ENCODE results near the gene F8.

The F8 gene

DNA sequence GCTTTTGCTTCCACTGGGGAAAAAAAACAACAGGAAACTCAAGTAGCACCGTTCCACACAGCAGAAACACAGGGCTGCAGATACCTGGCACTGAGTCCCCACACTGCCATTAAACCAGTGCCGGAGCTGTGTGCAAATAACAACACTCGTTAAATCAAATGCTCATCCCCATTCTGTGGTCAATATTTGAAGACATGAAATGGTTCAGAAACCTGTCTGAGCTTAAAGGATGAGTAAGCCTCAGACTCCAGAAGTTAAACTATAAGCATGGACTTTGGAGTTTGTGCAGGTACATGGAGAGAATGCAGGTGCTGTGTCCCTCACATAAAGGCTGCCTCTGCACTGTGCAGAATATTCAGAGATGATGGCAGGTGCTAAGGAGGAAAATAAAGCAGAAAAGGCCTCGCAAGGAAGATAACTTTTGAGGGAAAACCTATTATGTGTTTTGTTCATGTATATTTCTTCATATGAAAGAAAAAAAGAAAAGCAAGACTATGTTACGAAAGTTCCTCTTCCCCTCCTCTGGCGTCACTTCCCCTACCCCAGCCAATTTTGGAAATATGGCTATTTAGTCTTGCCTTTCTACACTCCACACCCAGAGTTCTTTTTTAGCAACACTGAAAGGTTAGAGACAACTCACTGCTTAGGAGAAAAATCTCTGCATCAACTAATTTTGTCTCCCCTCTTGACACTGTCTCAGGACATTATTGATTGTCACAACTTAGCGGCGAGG lies 221.9 kb downstream of the F8 start:
- H3K36me3 ChIP-seq (ENCODE audit: insufficient read depth, low read length), result no peaks in the 10 kb centered on the region
- no peak overlapping the region for H2AFZ ChIP-seq (ENCODE audit: low read length)
- peak overlapping the region; percentile 76 for H3K4me2 ChIP-seq (ENCODE audit: low read depth, low read length, poor library complexity, severe bottlenecking)
- H3K9me2 ChIP-seq (replicated peaks; ENCODE audit: low read depth, low read length), result no peaks in the 10 kb centered on the region
- H3K79me2 ChIP-seq (ENCODE audit: insufficient read depth, low read length), result peaks cover 29% of the 10 kb centered on the region; the same call in 1 of the 2 replicates
- H4K20me1 ChIP-seq (ENCODE audit: insufficient read depth, low read length, poor library complexity, severe bottlenecking), result no peaks in the 10 kb centered on the region
- no peaks in the 10 kb centered on the region; the same call in 1 of the 2 replicates for H3F3A ChIP-seq (ENCODE audit: low read depth)
- peaks cover 54% of the 10 kb centered on the region for H3K4me1 ChIP-seq (ENCODE audit: insufficient read depth, low read length, poor library complexity, severe bottlenecking)
- H3K27me3 ChIP-seq (ENCODE audit: insufficient read depth, low read length, poor library complexity, severe bottlenecking), result no peaks in the 10 kb centered on the region
- peak overlapping the region; percentile 67 for H3K4me3 ChIP-seq (ENCODE audit: low read length, poor library complexity, severe bottlenecking)
- no peak for TF ChIP-seq EZH2phosphoT487 (IDR thresholded peaks at IDR 0.05; ENCODE audit: borderline replicate concordance)
- TF ChIP-seq, protein P1, sequence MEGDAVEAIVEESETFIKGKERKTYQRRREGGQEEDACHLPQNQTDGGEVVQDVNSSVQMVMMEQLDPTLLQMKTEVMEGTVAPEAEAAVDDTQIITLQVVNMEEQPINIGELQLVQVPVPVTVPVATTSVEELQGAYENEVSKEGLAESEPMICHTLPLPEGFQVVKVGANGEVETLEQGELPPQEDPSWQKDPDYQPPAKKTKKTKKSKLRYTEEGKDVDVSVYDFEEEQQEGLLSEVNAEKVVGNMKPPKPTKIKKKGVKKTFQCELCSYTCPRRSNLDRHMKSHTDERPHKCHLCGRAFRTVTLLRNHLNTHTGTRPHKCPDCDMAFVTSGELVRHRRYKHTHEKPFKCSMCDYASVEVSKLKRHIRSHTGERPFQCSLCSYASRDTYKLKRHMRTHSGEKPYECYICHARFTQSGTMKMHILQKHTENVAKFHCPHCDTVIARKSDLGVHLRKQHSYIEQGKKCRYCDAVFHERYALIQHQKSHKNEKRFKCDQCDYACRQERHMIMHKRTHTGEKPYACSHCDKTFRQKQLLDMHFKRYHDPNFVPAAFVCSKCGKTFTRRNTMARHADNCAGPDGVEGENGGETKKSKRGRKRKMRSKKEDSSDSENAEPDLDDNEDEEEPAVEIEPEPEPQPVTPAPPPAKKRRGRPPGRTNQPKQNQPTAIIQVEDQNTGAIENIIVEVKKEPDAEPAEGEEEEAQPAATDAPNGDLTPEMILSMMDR (conservative IDR thresholded peaks at IDR 0.05; ENCODE audit: low read length), result no peak
- H3K9ac ChIP-seq (ENCODE audit: low read depth, low read length, poor library complexity, severe bottlenecking), result peak overlapping the region; percentile 62
- no peaks in the 10 kb centered on the region for H3K9me3 ChIP-seq (ENCODE audit: insufficient read depth, low read depth, low read length)

DNA sequence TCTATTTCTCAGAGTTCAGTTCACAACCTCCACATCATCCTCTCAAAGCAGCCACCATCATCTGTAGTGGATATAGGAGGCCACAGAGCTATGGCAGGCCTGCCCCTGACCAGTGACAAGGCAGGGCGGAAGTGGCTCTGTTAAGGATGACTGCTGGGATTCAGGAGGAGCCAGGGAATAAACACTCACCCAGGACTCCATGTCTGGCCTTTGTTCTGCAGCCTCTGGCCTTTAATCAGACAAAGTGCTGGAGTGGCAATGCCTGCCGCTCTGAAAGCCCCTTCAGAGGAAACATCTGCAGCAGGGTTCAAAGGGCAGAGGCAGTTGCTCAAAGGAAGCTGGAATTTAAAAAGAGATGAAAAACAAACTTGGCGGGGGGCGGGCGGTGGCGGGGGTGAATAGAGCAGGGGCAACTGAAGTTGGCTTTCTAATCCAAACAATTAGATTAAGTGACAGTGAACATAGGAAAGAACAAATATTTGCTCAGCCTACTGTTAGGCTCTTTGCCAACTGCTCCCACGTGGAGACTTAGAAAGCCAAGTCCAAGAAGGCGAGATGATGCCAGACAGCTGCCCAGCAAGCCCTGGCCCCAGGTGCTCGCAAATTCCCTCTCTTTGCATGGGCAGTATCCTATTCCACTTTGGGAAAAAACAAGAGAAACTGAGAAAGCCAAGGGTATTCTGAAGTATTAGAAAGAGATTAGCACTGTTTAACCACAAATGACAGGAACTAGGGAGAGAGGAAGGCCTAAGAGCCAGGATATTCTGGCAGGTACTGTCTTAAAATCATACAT lies 222.8 kb downstream of the F8 start:
- H3K9me3 ChIP-seq (ENCODE audit: insufficient read depth, low read depth, low read length), result no peaks in the 10 kb centered on the region
- H3K4me2 ChIP-seq (ENCODE audit: low read depth, low read length, poor library complexity, severe bottlenecking), result peak overlapping the region; percentile 76
- H3K4me1 ChIP-seq (ENCODE audit: insufficient read depth, low read length, poor library complexity, severe bottlenecking), result peaks cover 54% of the 10 kb centered on the region
- H3K36me3 ChIP-seq (ENCODE audit: insufficient read depth, low read length), result no peaks in the 10 kb centered on the region
- H3K79me2 ChIP-seq (ENCODE audit: insufficient read depth, low read length), result peaks cover 29% of the 10 kb centered on the region; the same call in 1 of the 2 replicates
- no peaks in the 10 kb centered on the region for H4K20me1 ChIP-seq (ENCODE audit: insufficient read depth, low read length, poor library complexity, severe bottlenecking)
- H2AFZ ChIP-seq (ENCODE audit: low read length), result peak overlapping the region; percentile 41; the same call in 1 of the 2 replicates
- H3K9me2 ChIP-seq (replicated peaks; ENCODE audit: low read depth, low read length), result no peaks in the 10 kb centered on the region
- no peaks in the 10 kb centered on the region; the same call in 1 of the 2 replicates for H3F3A ChIP-seq (ENCODE audit: low read depth)
- H3K4me3 ChIP-seq (ENCODE audit: low read length, poor library complexity, severe bottlenecking), result peak overlapping the region; percentile 67
- H3K27me3 ChIP-seq (ENCODE audit: insufficient read depth, low read length, poor library complexity, severe bottlenecking), result no peaks in the 10 kb centered on the region
- H3K9ac ChIP-seq (ENCODE audit: low read depth, low read length, poor library complexity, severe bottlenecking), result peak overlapping the region; percentile 62
- no peak for TF ChIP-seq EZH2phosphoT487 (IDR thresholded peaks at IDR 0.05; ENCODE audit: borderline replicate concordance)
- TF ChIP-seq, protein P1 (conservative IDR thresholded peaks at IDR 0.05; ENCODE audit: low read length), result no peak

- peaks cover 34% of the 10 kb centered on the region for H3K4me1 ChIP-seq (ENCODE audit: insufficient read depth, low read length, poor library complexity, severe bottlenecking)
- TF ChIP-seq EZH2phosphoT487 (IDR thresholded peaks at IDR 0.05; ENCODE audit: borderline replicate concordance), result no peak
- TF ChIP-seq, protein P1 (conservative IDR thresholded peaks at IDR 0.05; ENCODE audit: low read length), result no peak
- no peaks in the 10 kb centered on the region for H3F3A ChIP-seq (ENCODE audit: low read depth)
- H2AFZ ChIP-seq (ENCODE audit: low read length), result no peak overlapping the region
- no peak overlapping the region for H3K9ac ChIP-seq (ENCODE audit: low read depth, low read length, poor library complexity, severe bottlenecking)
- H3K9me3 ChIP-seq (ENCODE audit: insufficient read depth, low read depth, low read length), result no peaks in the 10 kb centered on the region
- no peaks in the 10 kb centered on the region for H3K36me3 ChIP-seq (ENCODE audit: insufficient read depth, low read length)
- no peaks in the 10 kb centered on the region for H4K20me1 ChIP-seq (ENCODE audit: insufficient read depth, low read length, poor library complexity, severe bottlenecking)
- H3K4me2 ChIP-seq (ENCODE audit: low read depth, low read length, poor library complexity, severe bottlenecking), result peak overlapping the region; percentile 48
- no peaks in the 10 kb centered on the region for H3K9me2 ChIP-seq (replicated peaks; ENCODE audit: low read depth, low read length)
- peaks cover 29% of the 10 kb centered on the region; the same call in 1 of the 2 replicates for H3K79me2 ChIP-seq (ENCODE audit: insufficient read depth, low read length)
- peak overlapping the region; percentile 6 for H3K4me3 ChIP-seq (ENCODE audit: low read length, poor library complexity, severe bottlenecking)
- no peaks in the 10 kb centered on the region for H3K27me3 ChIP-seq (ENCODE audit: insufficient read depth, low read length, poor library complexity, severe bottlenecking)
Measured at GRCh38 chrX:154797006-154797405, 225.5 kb downstream of the F8 start.
